Skeletal muscle tissue (tissue), 4 donors: ENCODE measurements around the gene TERC. TPM values are rescaled to one million over a fixed set of nuclear protein-coding genes. Genes with fewer than 3 reads are reported as not detected.
A peak's percentile ranks its signal among the peaks of the same experiment; 100 is the strongest.

Experiments
- H3K27ac ChIP-seq: one replicate; pipeline ENCODE4 v1.7.0; 2013; ENCODE audit warnings: mild to moderate bottlenecking, low read depth, low read length, inconsistent platforms
- H3K27me3 ChIP-seq, 3 donors: one replicate each; pipeline ENCODE4 v1.7.0; 2013; ENCODE audit warnings: low read length in 3 of 3; ENCODE audit not compliant: control insufficient read depth in 3 of 3, insufficient read depth in 3 of 3
- H3K36me3 ChIP-seq, 3 donors: one replicate each; pipeline ENCODE4 v1.7.0; 2013; ENCODE audit warnings: low read length in 3 of 3; ENCODE audit not compliant: control insufficient read depth in 3 of 3, insufficient read depth in 3 of 3
- H3K4me1 ChIP-seq, 3 donors: one replicate each; pipeline ENCODE4 v1.7.0; 2013; ENCODE audit warnings: low read length in 3 of 3, mild to moderate bottlenecking in 3 of 3; ENCODE audit not compliant: control insufficient read depth in 3 of 3, insufficient read depth in 3 of 3
- H3K4me3 ChIP-seq, 3 donors: one replicate each; pipeline ENCODE4 v1.7.0; 2013; ENCODE audit warnings: low read length in 3 of 3
- H3K9ac ChIP-seq, 3 donors: one replicate each; pipeline ENCODE4 v1.7.0; 2013; ENCODE audit warnings: low read length in 3 of 3, mild to moderate bottlenecking in 3 of 3, moderate library complexity in 2 of 3, low read depth in 1 of 3
- H3K9me3 ChIP-seq, 3 donors: one replicate each; pipeline ENCODE4 v1.7.0; 2013; ENCODE audit warnings: low read length in 3 of 3; ENCODE audit not compliant: control insufficient read depth in 3 of 3
- total RNA-seq: library from RNA; depleted of rRNA; stranded (reverse); fragments of >200 nt; gene quantifications from one replicate; pipeline ENCODE4 v1.2.3, GENCODE V29; 2014
- donor health status: Osteomylitis.

Gene TERC
- total RNA-seq, 1 donor from 2014 or later = 104 TPM

DNA sequence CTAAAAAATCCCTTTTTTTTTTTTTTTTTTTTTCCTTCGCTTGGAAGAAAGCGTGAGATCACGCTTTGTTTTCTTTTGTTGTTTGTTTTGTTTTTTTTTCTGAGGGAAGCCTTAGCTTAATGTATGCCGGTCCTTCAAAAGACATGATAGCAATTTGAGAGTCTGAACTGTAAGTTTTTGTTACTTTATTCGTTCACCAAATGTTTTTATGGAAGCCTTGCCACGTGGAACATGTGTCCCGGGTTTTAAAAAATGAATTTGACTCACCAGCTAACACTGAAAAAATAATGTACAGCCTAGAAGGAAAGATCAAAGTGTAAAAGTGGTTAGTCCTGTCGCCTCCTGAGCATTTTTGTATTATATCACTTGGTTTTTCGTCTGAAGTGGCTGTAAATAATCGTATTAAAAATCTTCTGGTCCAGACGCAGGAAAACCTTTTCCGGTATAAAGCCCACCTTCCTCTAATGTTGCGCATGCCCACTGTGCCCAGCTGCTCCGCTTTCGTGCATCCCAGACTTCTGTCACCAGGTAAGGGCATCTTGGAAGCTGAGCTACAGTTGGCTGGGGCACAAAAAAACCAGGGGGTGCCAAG lies 7.5 kb upstream of the TERC start:
- H3K9me3 ChIP-seq = no peaks in the 10 kb centered on the region
- peaks cover 0 to 22% (median 12%) of the 10 kb centered on the region in 3 donors for H3K36me3 ChIP-seq

DNA sequence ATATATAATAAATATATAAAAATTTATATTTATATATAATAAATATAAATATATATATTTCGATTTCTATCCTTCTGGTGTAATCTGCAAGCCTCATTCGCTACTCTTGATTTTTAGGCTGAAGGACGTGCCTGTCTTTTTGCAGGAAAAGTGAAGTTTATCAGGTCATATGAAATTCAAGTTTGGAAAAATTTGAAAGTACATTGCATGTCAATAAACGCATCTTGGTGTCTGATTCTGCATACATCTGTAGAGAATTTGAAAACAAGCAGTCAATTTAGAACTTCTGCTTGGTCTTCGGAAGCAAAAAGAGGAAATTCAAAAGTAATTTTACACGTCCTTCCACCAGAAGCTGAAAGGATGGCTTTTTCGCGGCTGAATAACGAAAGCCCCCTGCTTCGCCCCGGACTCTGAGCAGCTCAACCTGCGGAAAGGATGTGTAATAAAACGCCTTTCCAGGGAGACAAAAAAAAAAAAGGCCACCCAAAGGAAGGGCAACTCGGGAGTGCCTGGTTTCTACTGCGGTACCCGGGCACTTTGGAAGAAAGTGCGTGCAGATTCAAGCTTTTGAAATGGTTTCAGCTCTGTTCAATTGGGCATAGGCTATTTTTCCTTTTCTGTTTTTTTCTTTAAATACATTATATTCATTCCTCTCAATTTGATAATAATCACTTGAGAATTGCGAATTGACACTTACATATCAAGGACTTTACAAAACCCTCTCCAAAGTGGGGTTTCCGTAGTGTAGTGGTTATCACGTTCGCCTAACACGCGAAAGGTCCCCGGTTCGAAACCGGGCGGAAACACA lies 6.8 kb upstream of the TERC start:
- H3K4me3 ChIP-seq = peak overlapping the region; percentile 98 to 99 (median 98)
- H3K27me3 ChIP-seq = no peaks in the 10 kb centered on the region
- peaks cover 0 to 17% (median 5%) of the 10 kb centered on the region in 3 donors for H3K36me3 ChIP-seq
- H3K9me3 ChIP-seq = no peaks in the 10 kb centered on the region
- H3K27ac ChIP-seq = peak overlapping the region; percentile 99
- H3K9ac ChIP-seq = peak overlapping the region; percentile 95 to 99 (median 98)
- H3K4me1 ChIP-seq = peaks cover 10 to 22% (median 14%) of the 10 kb centered on the region in 3 donors

More for the DNA sequence above, 7.5 kb upstream of the TERC start:
- Histone ChIP-seq H3K27me3 (no peaks in the 10 kb centered on the region), H3K4me1 (peaks cover 10 to 22% (median 14%) of the 10 kb centered on the region in 3 donors), H3K4me3 (peak overlapping the region; percentile 98 to 99 (median 98)), H3K27ac (peak overlapping the region; percentile 99), H3K9ac (peak overlapping the region; percentile 95 to 99 (median 98))

DNA sequence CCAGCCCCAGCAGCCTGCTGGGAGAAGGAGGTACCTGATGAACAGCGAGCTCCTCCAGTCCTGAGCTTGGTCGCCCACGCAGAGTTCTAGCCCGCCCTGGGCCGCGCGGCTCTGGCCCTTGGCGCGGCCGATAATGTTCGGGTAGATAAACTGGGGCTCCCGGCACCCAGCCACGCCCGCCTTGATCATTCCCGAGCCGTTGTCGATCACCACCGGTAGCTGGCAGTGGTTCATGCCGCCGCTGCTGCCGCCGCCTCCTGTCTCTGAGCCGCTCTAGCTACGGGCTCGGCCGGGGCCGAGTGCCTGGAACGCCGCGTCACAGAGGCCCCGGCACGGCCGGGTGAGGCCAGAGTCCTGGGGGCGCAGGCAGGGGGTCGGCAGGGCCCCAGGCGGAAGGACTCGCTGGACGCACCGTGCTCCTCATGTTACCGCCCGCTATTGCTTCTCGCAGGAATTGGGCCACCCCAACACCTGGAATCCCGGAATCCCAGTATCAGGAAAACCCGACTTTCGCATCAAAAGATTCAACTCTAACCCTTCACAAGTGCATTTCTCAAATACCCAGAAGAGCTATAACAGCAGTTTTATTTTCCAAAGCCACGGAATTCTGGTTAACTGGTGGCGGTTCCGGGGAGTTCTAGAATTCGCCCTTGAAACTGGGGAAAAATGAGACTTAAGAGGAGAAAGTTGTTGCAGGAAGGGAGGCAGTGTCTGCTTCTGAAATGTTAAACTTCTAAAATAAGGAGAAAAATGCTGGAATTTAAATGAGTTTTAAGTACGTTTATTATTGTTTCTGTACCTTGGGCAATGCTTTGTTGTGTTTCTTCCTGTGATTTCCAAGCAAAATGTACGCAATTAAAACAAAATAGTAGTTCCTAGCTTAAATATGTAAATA lies 4.7 kb upstream of the TERC start, which contains the start of gene ACTRT3:
ACTRT3 (minus strand) TSS at position 275 of the 895 bp plus-strand sequence; CDS start at position 234, 41 bp downstream.
- Histone ChIP-seq H3K27ac (peak within 1 kb of the TSS; percentile 65), H3K4me1 (peaks cover 6 to 7% (median 7%) of the 10 kb centered on the region in 3 donors), H3K9me3 (no peaks in the 10 kb centered on the region)

DNA sequence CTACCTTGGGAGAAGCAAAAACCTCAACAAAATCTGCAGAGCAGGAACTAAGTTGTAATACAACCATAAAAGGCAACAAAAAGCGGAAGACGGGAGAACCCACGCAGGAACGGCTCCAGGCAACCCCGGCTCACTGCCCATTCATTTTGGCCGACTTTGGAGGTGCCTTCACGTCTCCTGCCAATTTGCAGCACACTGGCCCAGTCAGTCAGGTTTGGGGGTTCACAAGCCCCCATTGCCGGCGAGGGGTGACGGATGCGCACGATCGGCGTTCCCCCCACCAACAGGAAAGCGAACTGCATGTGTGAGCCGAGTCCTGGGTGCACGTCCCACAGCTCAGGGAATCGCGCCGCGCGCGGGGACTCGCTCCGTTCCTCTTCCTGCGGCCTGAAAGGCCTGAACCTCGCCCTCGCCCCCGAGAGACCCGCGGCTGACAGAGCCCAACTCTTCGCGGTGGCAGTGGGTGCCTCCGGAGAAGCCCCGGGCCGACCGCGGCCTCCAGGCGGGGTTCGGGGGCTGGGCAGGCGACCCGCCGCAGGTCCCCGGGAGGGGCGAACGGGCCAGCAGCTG lies 463 bp downstream of the TERC start:
- H3K9me3 ChIP-seq = no peaks in the 10 kb centered on the region
- H3K36me3 ChIP-seq = no peaks in the 10 kb centered on the region
- peak overlapping the region; percentile 91 to 95 (median 94) for H3K9ac ChIP-seq
- H3K4me3 ChIP-seq = peak overlapping the region; percentile 77 to 95 (median 95)
- H3K4me1 ChIP-seq = peaks cover 0 to 4% (median 0%) of the 10 kb centered on the region in 3 donors
- peaks cover 0 to 4% (median 0%) of the 10 kb centered on the region in 3 donors for H3K27me3 ChIP-seq
- peak overlapping the region; percentile 89 for H3K27ac ChIP-seq

More for the DNA sequence above, 4.7 kb upstream of the TERC start, which contains the start of gene ACTRT3:
- Histone ChIP-seq H3K4me3 (peak within 1 kb of the TSS; percentile 62 to 90 (median 76)), H3K36me3 (peaks cover 0 to under 1% (median 0%) of the 10 kb centered on the region in 3 donors), H3K27me3 (no peaks in the 10 kb centered on the region), H3K9ac (peak within 1 kb of the TSS; percentile 69 to 94 (median 85))

DNA sequence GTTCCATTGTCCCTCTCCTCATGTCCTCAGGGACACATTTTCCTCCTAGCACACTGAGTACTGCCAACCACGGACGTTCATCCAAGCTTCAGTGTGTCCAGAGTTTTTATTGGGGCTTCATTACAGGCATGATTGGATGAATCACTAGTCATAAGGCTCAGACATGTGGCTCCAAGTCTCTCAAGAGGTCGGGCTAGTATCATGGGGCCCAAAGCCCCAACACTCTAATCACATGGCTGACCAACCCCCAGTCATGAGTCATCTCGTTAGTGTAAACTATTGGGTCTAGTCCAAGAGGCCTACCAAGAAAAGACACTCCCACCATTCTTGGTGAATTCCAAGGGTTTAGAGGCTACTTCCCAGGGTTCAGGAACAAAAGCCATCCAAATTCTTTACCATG lies 4.4 kb downstream of the TERC start:
- H3K9ac ChIP-seq = no peak overlapping the region
- H3K4me3 ChIP-seq = no peak overlapping the region
- no peaks in the 10 kb centered on the region for H3K36me3 ChIP-seq
- H3K27ac ChIP-seq = no peak overlapping the region
- H3K27me3 ChIP-seq = peaks cover 0 to 4% (median 0%) of the 10 kb centered on the region in 3 donors
- H3K9me3 ChIP-seq = no peaks in the 10 kb centered on the region
- H3K4me1 ChIP-seq = peaks cover 0 to 4% (median 0%) of the 10 kb centered on the region in 3 donors

DNA sequence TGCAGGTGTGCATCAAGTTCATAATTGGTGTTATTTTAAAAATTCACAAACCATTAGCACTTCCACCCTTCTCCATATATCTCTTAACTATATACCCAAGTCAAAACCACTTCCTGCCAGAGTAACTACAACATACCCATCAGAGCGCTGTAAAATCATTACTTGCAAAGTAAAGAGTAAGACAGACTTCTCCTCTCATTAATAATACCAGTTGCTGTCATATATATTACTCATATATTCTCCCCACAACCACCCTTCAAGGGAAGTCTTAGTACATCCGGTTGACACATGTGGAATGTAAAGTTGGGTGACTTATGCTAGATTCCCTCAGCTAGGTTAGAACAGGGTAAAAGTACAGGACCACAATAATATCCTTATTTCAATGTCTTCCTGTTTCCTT lies 5.6 kb downstream of the TERC start:
- Histone ChIP-seq H3K9ac (no peak overlapping the region), H3K36me3 (no peaks in the 10 kb centered on the region), H3K4me1 (peaks cover 0 to 1% (median 0%) of the 10 kb centered on the region in 3 donors), H3K9me3 (no peaks in the 10 kb centered on the region), H3K27me3 (peaks cover 4 to 6% (median 6%) of the 10 kb centered on the region in 3 donors), H3K4me3 (no peak overlapping the region), H3K27ac (no peak overlapping the region)

DNA sequence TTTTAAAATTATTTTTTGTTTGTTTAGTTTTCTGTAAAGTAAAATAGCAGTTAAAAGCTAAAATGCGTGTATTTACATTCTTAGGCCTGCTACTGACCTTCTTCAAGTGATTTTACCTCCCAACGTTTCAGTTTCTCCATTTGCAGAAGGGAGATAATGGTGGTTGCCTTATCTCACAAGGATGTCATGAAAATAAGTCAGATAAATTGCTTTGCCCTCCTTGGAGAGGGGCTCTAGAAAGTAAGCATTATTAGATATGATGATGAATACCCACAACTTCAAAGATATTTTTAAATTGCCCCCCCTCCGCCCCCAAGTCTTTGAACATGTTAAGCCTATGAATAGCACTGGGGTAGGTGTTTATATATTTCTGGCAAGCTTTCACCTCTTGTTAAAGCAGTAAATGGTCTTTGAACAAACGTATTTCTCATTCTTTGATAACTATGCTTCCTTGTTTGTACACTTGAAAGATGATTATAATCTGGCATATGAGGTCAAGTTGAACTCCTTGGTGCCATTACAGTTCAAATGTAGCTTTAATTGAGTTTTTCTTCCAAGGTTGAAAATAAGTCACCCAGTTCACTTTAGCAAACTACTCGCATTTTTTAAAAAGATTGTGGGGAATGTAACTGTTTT lies 6.4 kb downstream of the TERC start:
- Histone ChIP-seq H3K9ac (no peak overlapping the region), H3K9me3 (no peaks in the 10 kb centered on the region), H3K36me3 (no peaks in the 10 kb centered on the region), H3K4me3 (no peak overlapping the region), H3K4me1 (no peaks in the 10 kb centered on the region), H3K27ac (no peak overlapping the region), H3K27me3 (peaks cover 4 to 6% (median 6%) of the 10 kb centered on the region in 3 donors)

DNA sequence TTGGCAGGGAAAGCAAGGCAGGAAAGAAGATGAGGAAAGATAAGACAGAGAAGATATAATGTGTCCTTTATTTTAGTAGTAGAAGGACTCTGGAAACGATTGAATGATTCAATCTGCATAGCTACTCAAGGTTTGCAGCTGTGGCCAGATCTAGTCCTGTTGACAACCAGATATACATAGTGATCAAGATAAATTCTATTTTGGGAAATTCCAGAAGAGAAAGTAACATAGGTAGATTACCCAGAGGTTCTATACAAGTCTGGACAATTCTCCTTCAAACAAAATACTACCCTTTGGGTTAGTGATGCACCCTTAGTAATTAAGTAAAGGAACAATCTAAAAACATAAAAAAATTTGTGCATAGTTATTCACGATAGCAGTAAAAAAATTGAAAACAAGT lies 9.4 kb downstream of the TERC start:
- no peak overlapping the region for H3K9ac ChIP-seq
- no peaks in the 10 kb centered on the region for H3K4me1 ChIP-seq
- no peaks in the 10 kb centered on the region for H3K9me3 ChIP-seq
- no peak overlapping the region for H3K4me3 ChIP-seq
- H3K36me3 ChIP-seq = no peaks in the 10 kb centered on the region
- H3K27ac ChIP-seq = no peak overlapping the region
- peaks cover 0 to 6% (median 6%) of the 10 kb centered on the region in 3 donors for H3K27me3 ChIP-seq

DNA sequence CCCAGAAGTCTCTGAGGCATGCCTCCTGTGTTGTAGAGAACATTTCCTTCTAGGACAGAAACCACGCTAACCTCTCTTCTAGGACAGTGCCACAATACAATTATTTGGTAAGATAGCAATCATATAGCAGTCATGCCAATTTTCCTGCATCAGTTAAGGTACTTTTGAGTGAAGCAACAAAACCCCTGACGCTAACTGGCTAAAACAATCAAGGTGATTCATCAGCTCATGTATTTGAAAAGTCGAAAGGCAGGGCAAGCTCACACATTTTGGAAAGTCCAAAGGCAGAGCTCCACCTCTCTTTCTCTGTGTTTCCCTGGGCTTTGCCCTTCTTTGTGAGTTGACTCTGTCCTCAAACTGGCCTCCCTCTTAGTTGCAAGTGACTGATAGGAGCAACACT lies 10.1 kb downstream of the TERC start:
- Histone ChIP-seq H3K4me1 (no peaks in the 10 kb centered on the region), H3K27ac (no peak overlapping the region), H3K9ac (no peak overlapping the region), H3K36me3 (no peaks in the 10 kb centered on the region), H3K27me3 (peaks cover 0 to 6% (median 6%) of the 10 kb centered on the region in 3 donors), H3K4me3 (no peak overlapping the region), H3K9me3 (no peaks in the 10 kb centered on the region)
